GM10266 (cell line): ENCODE measurements around the gene B4GALT3.

Experiments
- DNase-seq: peaks from one replicate; pipeline ENCODE4 v3.0.0; 2012; ENCODE audit errors: extremely low spot score
- CTCF ChIP-seq: IDR thresholded peaks from 2 replicates; pipeline ENCODE4 v1.5.1; 2012; ENCODE audit warnings: mild to moderate bottlenecking, low read depth; ENCODE audit not compliant: control insufficient read depth, insufficient read depth; ENCODE audit errors: missing control alignments

Gene B4GALT3

DNA sequence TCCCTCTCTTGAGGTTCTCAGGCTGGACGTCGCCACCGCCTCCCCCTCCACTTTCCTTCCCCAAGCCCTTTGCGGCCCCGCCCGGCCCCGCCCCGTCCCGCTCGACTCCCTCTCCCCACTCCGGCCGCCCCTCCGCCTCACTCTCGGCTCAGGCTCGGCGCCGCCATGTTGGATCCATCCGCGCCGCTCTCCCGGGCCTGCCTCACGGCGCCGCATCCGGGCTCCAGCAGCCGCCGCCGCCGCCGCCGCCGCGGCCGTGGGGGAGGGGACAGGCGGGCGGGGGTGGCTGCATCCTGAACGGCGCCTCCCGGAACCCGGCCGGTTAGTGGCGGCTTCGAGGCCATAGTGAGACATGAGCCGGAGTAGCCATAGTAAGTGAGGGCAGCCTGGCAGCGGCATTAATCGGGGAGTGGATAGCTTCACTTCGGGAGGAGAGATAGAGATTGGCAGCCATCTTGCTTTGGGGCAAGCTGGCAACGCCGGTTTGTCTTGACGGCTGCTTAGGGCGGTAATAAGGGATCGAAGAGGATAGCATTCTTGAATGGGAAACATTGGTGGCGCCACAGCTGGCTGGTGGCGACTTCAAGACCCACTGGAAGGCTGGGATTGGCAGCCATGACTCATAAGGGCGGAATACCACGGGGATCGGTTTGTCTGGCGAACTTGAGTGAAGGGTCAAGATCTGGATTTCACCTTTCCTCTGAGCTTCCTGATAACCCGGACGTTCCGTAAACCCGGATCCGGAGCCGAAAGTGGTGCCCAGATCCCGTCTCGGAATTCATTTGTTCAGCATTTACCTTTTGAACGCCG is 44.7 kb downstream of the B4GALT3 start, which contains the start of gene DEDD:
TSS of gene DEDD (minus strand) at position 258 of the 810 bp plus-strand sequence. CDS start 8,205 bp downstream, outside the sequence.
- DNase-seq, result peak; percentile 96
- TF ChIP-seq CTCF, result peak; percentile 6

GRCh38 chr1:161131523-161132409 is 45.5 kb downstream of the B4GALT3 start:
- TF ChIP-seq CTCF, result no peak
- DNase-seq, result no peak

- DNase-seq, result no peak
- TF ChIP-seq CTCF, result no peak
Observed at GRCh38 chr1:161130266-161130665, 47.0 kb downstream of the B4GALT3 start.

DNA sequence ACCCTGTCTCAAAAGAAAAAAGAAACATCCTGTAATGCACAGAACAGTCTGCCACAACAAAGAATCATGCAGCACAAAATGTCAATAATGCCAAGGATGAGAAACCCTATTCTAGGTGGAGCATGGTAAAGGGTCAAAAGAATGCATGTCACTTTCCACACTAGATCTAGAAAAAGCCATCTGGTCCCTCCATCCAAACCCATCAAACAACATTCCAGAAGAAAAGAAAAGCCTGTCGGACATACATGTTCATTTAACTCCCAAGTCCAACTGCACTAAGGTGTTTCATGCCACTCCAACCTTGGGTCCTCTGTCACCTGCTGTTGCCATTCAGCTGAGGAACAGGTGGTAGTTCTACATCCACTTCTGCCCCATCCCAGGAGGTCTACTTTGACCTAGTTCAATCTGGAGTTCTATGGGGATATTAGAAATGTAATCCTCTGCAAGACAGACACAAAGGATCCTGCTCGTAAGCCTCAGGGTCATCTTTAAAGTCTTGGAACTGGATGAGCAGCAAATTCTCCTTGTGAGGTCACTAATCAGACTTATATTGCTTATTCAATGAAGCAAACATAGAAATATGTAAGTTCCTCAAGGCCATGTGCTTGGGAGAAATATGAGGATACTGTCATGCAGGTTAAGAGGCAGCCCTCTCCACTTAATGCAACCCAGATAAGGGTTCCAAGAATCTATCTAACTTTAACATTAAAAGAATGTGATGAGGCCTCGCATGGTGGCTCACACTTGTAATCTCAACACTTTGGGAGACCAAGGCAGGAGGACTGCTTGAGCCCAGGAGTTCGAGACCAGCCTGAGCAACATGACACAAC is 48.5 kb downstream of the B4GALT3 start:
- no peak for DNase-seq
- TF ChIP-seq CTCF, result no peak

GRCh38 chr1:161127649-161128048 is 49.7 kb downstream of the B4GALT3 start:
- no peak for TF ChIP-seq CTCF
- no peak for DNase-seq

GRCh38 chr1:161122967-161123366 is 54.3 kb downstream of the B4GALT3 start:
- DNase-seq, result no peak
- TF ChIP-seq CTCF, result no peak
